Fibroblast of gingiva (primary cell): ENCODE results near the gene EPHA1.

Experiments
- DNase-seq: peaks from one replicate; pipeline ENCODE4 v3.0.0-alpha.2; 2011; ENCODE audit warnings: low read depth

Gene EPHA1

GRCh38 chr7:143346018-143346417 lies 62.6 kb downstream of the EPHA1 start:
- DNase-seq = no peak

GRCh38 chr7:143345428-143345900 lies 63.2 kb downstream of the EPHA1 start:
- DNase-seq = peak; percentile 8

GRCh38 chr7:143343596-143343995 lies 65.1 kb downstream of the EPHA1 start:
- DNase-seq = no peak

- DNase-seq = no peak
Observed at GRCh38 chr7:143341842-143342241, 66.8 kb downstream of the EPHA1 start.
